NCI-H128 (cell line): ENCODE data around the gene LAMB1.

Experiments
- DNase-seq: peaks from one replicate; lab custom pipeline; 2025; ENCODE audit not compliant: unreplicated experiment; lab: John Stamatoyannopoulos, UW

The LAMB1 gene

GRCh38 chr7:108018668-108019067, 15.7 kb upstream of the LAMB1 start:
- no peak for DNase-seq

- no peak for DNase-seq
These were observed 14.8 kb upstream of the LAMB1 start for GRCh38 chr7:108017776-108018151.

GRCh38 chr7:108016841-108017775, 14.1 kb upstream of the LAMB1 start:
- DNase-seq = no peak

DNA sequence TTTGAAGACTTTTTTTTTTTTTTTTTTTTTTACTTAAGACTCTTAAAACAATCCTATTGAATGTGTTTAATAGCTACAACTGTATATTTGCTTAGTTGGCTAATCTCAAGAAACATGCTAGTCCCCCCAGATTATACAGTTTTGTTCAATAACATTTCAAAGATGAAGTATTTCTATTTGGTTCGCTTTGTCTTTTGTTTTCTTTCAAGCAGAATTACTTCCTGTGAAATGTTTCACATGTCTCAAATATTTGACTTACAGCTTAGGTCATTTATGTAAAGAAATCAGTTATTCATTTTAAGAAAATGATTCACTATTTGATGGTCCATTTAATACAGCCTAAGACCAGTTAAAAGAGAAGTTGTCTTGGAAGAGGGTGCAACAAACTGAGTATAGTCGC, 12.8 kb upstream of the LAMB1 start:
- DNase-seq = no peak

DNA sequence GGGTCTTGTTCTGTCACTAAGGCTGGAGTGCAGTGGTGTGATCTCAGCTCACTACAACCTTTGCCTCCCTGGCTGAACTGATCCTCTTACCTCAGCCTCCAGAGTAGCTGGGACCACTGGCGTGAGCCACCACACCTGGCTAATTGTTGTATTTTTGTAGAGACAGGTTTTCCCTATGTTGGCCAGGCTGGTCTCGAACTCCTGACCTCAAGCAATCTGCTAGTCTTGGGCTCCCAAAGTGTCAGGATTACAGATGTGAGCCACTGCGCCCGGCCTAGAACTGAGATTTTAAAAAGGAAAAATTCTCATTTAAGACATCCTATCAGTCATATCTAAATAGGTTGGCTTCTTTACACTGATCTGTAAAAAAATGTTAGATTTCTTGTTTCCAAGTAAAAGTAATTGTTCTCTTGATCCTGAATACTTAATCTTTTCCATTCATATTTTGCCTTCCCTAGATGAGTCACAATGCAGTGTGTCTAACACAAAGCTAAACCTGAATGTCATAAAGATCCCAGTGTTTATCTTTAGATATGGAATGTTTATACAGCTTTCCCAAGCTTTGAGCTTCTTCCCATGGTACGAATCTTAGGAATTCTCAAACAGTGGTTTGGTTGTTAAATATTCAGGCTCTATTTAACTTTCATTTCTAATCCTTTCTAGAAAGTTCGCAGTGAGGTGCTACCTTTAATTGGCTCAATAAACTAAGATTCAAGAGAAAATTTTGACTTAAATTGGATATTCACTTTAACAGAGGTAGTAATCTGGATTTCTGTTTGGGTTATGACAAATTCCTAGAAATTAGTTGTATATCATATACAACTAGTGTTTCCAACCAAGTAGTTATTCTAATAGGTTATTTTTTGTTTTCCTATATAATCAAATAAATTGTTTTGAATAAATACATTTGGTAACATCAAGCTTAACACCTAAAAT, 12.1 kb upstream of the LAMB1 start:
- no peak for DNase-seq

- no peak for DNase-seq
These were observed 11.3 kb upstream of the LAMB1 start for GRCh38 chr7:108014215-108014614.

- no peak for DNase-seq
These were observed 9.8 kb upstream of the LAMB1 start for GRCh38 chr7:108012499-108013430.

- no peak for DNase-seq
These were observed 7.4 kb upstream of the LAMB1 start for GRCh38 chr7:108010377-108010776.

DNA sequence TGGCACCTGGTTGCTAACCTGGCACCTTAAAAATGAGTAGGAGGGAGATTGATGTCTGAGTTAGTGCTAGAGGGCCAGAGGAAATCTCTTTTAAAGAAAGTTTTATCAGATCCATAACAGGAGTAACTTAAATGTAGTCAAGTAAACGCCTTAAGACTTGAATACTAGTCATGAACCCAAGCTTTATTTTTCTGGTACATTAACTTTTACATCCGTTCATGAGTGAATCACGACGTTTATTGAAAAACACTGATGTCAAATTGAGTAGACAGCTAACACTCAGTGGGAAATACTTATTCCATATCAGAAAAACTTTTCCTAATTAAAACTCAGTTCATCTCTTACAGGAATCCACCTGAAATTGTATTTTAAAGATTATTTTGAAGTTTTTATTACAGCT, 6.9 kb upstream of the LAMB1 start:
- DNase-seq = no peak

GRCh38 chr7:108008827-108009226, 5.9 kb upstream of the LAMB1 start:
- no peak for DNase-seq

DNA sequence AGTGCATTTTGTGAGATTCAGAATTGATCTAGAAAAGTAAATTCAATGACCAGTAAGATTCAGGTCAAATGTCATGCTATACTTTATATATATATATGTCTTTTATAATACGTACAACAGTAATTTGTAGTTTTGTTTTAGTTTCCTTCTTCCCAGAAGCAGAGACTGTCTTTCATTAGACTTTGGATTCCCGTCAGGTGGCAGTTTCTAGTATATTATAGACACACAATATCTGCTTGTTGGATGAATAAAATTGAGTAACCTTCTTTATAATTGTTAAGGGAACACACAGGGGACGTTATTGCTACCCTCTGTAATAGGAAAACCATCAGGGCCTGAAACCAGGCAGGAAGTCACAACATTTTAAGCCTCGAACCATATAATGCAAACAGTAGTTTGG, 5.3 kb upstream of the LAMB1 start:
- DNase-seq = no peak

DNA sequence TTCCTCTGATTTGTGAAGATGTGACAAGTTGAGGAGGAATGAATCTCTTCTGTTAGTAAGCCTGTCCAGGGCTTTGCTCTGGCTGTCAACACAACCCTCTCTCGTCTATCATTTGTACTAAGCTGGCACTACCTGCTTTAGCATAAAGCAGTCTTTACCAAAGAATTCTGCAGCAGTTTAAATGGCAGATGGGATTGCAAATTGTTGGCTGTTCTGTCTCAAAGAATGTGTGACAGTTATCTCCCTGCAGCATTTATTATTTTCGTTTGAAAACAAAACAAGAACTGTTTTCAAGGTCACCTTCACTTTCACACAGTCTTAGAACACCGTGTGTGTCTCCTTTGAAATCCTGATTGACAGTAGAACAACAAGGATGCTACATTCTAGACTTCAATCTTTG, 4.8 kb upstream of the LAMB1 start:
- no peak for DNase-seq

DNA sequence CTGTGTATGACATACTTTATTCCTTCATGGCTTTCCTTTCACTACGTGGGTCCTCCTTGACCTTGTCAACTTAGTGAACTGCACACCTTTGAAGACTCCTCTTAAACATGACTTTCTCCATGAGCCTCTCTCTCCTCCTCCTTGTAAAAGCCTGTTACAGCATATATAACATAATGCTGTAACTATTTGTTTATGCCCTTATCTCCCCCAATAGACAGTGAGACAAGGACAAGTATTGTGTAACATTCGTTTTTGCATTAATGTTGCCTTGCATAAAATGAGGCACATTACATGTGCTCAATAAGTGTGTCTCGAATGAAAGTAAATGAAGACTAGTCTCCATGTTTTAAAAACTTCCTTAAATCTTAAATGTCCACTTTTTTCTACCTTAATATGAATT, 4.3 kb upstream of the LAMB1 start:
- DNase-seq = no peak

- DNase-seq = no peak
These were observed 1.5 kb upstream of the LAMB1 start for GRCh38 chr7:108004220-108005142.

GRCh38 chr7:108003599-108003935, 606 bp upstream of the LAMB1 start:
- DNase-seq = no peak

DNA sequence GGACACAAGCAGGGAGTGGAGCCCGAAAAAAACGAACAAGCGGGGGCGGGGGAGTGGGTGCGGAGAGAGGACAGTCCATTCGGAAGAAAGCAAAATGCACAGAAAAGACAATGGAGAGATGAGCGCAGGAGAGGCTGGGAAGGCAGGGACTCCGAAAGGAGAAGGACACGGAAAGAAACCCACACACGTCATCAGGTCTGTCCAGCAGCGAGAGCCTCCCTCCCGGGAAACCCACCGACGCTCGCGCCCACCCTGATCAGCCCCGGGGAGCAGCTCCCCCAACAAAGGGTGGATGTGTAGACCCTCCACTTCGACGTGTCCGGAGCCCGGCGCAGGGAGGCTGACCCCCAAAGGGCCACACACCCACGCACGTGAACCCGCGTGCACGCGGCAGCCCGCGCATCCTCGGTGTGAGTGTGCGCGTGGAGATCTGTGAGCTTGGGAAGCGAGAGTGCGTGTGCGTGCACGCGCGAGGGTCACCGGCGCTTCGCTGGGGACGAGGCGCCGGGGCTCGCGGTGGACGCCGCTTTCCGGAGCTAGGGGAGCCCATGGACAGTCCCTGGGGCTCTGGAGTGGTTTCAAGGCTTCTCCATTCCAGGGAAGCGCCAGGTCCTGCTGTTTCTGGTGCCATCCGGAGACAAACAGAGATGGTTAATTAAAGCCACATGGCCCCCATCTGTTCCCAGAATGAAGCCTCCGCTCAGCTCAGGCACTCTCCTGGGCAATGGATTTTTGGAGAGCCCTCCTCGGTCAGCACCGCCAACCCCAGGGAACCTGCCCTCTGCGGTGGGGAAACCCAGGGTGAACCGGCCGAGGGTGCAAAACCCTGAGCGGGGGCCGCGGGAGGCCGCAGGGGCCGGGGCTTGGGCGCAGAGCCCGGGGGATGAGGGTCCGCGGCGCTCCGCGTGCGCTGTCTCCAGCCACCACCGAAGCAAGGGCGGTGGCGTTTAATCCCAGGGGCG, 916 bp downstream of the LAMB1 start:
- no peak for DNase-seq

- DNase-seq = no peak
These were observed 1.8 kb downstream of the LAMB1 start for GRCh38 chr7:108000875-108001763.
